RWPE1 (cell line): ENCODE measurements around the gene SCN2A.
A peak's percentile ranks its signal among the peaks of the same experiment; 100 is the strongest.
"Not testable (repeated sequence)": the region's sequence is repeated elsewhere in the genome, so short reads cannot be mapped to it uniquely, and the experiment has no call there.

Experiments
- CTCF ChIA-PET: fragments of 350-600 bp; sonication (Branson Sonifier 250); formaldehyde crosslinking; extraction: SDS; loops from one replicate; lab custom pipeline; 2021; lab: Yijun Ruan, JAX
- POLR2A ChIA-PET: fragments of 400-600 bp; formaldehyde crosslinking; extraction: SDS; loops from one replicate; lab custom pipeline; 2020; ENCODE audit warnings: antibody characterized with exemption; ENCODE audit not compliant: low non-redundant PET; lab: Yijun Ruan, JAX
- DNase-seq: peaks from one replicate; pipeline ENCODE4 v3.0.0; 2012; ENCODE audit warnings: low spot score
- H3K27ac ChIP-seq: fragments of 450-650 bp; 2 replicates; pipeline ENCODE4 v1.5.1; 2017
- TF ChIP-seq, protein P1 (sequence below): fragments of 450-650 bp; conservative IDR thresholded peaks from 2 replicates; pipeline ENCODE4 v1.5.1; 2017; ENCODE audit warnings: low read depth, mild to moderate bottlenecking

SCN2A gene

DNA sequence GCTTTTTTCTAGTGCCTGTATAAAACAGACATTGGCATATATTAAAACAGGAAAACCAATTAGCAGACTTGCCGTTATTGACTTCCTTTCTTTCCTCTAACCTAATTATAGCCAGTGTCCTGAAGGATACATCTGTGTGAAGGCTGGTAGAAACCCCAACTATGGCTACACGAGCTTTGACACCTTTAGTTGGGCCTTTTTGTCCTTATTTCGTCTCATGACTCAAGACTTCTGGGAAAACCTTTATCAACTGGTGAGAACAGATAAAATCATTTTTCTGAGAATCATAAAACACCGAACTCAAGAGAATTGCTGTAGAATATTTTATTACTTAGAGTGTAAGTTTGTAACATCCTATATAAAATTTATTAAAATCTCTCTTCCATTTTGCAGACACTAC lies 74.3 kb downstream of the SCN2A start:
- DNase-seq = no peak
- TF ChIP-seq, protein P1, sequence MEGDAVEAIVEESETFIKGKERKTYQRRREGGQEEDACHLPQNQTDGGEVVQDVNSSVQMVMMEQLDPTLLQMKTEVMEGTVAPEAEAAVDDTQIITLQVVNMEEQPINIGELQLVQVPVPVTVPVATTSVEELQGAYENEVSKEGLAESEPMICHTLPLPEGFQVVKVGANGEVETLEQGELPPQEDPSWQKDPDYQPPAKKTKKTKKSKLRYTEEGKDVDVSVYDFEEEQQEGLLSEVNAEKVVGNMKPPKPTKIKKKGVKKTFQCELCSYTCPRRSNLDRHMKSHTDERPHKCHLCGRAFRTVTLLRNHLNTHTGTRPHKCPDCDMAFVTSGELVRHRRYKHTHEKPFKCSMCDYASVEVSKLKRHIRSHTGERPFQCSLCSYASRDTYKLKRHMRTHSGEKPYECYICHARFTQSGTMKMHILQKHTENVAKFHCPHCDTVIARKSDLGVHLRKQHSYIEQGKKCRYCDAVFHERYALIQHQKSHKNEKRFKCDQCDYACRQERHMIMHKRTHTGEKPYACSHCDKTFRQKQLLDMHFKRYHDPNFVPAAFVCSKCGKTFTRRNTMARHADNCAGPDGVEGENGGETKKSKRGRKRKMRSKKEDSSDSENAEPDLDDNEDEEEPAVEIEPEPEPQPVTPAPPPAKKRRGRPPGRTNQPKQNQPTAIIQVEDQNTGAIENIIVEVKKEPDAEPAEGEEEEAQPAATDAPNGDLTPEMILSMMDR = no peak
- ChIA-PET POLR2A (no interaction called here), CTCF (interaction anchor here (0.6 kb wide), 1 partner anchor 72 kb away, joined by 5 read pairs; no protein-coding TSS in a partner anchor)
- no peak overlapping the region for H3K27ac ChIP-seq

- POLR2A ChIA-PET = no interaction called here
- CTCF ChIA-PET = no interaction called here
- no peak for DNase-seq
- no peak overlapping the region for H3K27ac ChIP-seq
- TF ChIP-seq, protein P1 = no peak
These were observed 89.1 kb downstream of the SCN2A start for GRCh38 chr2:165328272-165328671.

DNA sequence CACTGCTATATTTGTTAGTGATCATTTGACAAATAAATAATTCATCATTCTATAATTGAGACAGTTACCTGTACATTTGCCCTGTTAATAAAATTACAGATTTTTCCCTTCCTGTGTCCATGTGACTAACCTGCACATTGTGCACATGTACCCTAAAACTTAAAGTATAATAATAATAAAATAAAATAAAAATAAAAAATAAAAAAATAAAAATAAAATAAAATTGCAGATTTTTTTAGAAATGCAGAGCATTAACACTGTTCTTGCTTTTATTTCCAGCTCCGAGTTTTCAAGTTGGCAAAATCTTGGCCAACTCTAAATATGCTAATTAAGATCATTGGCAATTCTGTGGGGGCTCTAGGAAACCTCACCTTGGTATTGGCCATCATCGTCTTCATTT lies 105.1 kb downstream of the SCN2A start:
- CTCF ChIA-PET, H3K27ac ChIP-seq, DNase-seq, POLR2A ChIA-PET: not testable (repeated sequence)

GRCh38 chr2:165348441-165348840 lies 109.2 kb downstream of the SCN2A start:
- TF ChIP-seq, protein P1 = no peak
- no peak overlapping the region for H3K27ac ChIP-seq
- POLR2A ChIA-PET = no interaction called here
- CTCF ChIA-PET = interaction anchor here (0.7 kb wide), 1 partner anchor 1978 kb away, joined by 3 read pairs; no protein-coding TSS in a partner anchor
- DNase-seq = no peak

DNA sequence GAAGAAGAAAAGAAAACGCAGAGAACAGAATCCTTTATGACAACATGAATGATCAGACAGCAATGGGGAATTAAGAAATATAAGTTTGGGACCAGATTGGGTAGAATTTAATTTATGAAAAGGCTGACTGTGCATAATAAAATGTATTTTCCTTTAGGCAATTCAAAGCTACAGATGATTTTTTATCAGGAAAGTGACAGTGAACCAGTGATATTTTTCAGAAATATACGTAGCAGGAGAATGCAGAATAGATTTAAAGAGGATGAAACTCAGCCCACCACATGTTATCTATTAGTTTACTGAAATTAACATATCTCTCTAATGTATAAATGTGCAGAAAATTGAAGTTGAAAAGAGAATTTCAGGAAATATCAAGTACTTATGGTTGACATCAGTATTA lies 110.0 kb downstream of the SCN2A start:
- TF ChIP-seq, protein P1 = no peak
- POLR2A ChIA-PET = no interaction called here
- no peak for DNase-seq
- no peak overlapping the region for H3K27ac ChIP-seq
- CTCF ChIA-PET = no interaction called here

DNA sequence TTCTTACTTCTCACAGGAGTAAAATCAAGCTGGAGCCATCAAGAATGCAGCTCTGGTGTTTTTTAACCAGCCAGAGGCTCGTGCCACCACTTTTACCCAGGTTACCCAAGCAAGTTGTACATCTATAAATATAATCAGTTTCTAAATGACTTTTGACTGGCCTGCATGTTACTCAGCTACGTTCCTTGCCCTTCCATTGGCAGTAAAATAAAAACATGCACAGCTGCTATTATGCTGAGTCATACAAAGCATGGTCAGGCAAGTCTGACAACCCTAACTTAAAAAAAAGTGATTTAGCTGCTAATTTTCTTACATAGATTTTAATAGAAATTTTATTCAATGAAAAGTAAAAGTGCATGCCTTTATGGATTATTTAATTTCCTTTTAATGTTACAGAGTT lies 118.5 kb downstream of the SCN2A start:
- CTCF ChIA-PET = no interaction called here
- peak; percentile 44 for DNase-seq
- POLR2A ChIA-PET = no interaction called here
- H3K27ac ChIP-seq = no peak overlapping the region
- TF ChIP-seq, protein P1 = no peak

DNA sequence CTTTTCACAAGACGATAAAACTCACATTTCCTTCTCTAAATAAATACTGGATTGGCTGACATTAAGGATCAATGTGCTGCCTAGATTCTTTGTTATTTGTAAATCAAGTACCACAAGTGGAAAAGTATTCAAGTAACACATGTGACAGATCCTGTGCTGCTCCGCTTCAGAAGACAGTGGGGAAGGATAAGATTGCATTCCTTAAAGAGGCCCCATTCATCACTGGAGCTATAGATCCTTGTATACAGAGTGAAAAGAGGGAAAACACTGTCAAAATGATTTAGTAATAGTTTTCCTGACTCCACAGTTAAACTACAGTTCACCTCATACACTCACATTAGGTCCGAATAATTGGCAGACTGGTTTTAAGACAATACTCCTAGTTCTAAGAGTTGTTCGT lies 122.3 kb downstream of the SCN2A start:
- TF ChIP-seq, protein P1 = no peak
- POLR2A ChIA-PET = no interaction called here
- no peak overlapping the region for H3K27ac ChIP-seq
- CTCF ChIA-PET = no interaction called here
- no peak for DNase-seq
